Ascending aorta (tissue), 2 donors: ENCODE results near the gene CGB7. TPM values are rescaled to one million over a fixed set of nuclear protein-coding genes. Genes with fewer than 3 reads are reported as not detected.
"Not testable (repeated sequence)": the region's sequence is repeated elsewhere in the genome, so short reads cannot be mapped to it uniquely, and the experiment has no call there.

Source experiments
- DNase-seq, 2 donors: peaks; one replicate each; pipeline ENCODE4 v3.0.0-alpha.2; 2019; ENCODE audit warnings: low spot score in 2 of 2
- H3K27ac ChIP-seq, 2 donors: fragments of 200-600 bp; sonication (generic); one replicate each; pipeline ENCODE4 v1.5.1; 2016 to 2017; ENCODE audit warnings: mild to moderate bottlenecking in 1 of 2
- H3K27me3 ChIP-seq: fragments of 200-600 bp; sonication (generic); one replicate; pipeline ENCODE4 v1.5.1; 2017
- H3K36me3 ChIP-seq, 2 donors: fragments of 200-600 bp; sonication (generic); one replicate each; pipeline ENCODE4 v1.5.1; 2016
- H3K4me1 ChIP-seq, 2 donors: fragments of 200-600 bp; sonication (generic); one replicate each; pipeline ENCODE4 v1.5.1; 2016 to 2017; ENCODE audit warnings: mild to moderate bottlenecking in 1 of 2
- H3K4me3 ChIP-seq, 2 donors: fragments of 200-600 bp; sonication (generic); one replicate each; pipeline ENCODE4 v1.5.1; 2016 to 2017; ENCODE audit warnings: mild to moderate bottlenecking in 1 of 2
- H3K9me3 ChIP-seq, 2 donors: fragments of 200-600 bp; sonication (generic); one replicate each; pipeline ENCODE4 v1.5.1; 2016
- CTCF ChIP-seq, 3 experiments: fragments of 200-600 bp in 2 of 3; fragments of 450-650 bp in 1 of 3; sonication (generic) in 2 of 3; IDR thresholded peaks; one replicate each; pipeline ENCODE4 v1.5.1; 2016 to 2019; ENCODE audit warnings: antibody characterized with exemption in 3 of 3, mild to moderate bottlenecking in 1 of 3, moderate library complexity in 1 of 3
- intact Hi-C: fragments of 100-400 bp; cut with DNase I; formaldehyde crosslinking; loops from one replicate; pipeline ENCODE4 v1.15.1; 2023
- total RNA-seq: library from RNA; depleted of rRNA; stranded (reverse); fragments of >200 nt; gene quantifications from one replicate; pipeline ENCODE4 v1.1.0, GENCODE V29; 2016

Gene CGB7
- total RNA-seq, 1 donor from 2014 or later, result 10.2 TPM

DNA sequence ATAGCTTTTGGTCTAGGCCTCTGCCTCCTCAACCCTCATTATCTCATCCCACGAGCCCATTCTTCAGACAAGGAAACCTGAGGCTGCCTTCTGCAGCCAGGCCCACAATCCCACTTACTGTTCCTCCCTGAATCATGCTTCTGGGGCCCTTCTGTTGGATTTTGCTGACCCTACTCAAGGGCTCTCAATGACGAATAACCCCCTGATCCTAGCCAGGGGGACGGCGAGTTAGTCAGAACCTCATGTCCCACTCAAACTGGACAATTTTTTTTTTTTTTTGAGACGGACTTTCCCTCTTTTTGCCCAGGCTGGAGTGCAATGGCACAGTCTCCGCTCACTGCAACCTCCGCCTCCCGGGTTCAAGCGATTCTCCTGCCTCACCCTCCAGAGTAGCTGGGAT lies 35.4 kb downstream of the CGB7 start:
- Histone ChIP-seq H3K4me1 (peaks cover 8 to 18% of the 10 kb centered on the region in 2 donors), H3K27ac (no peak overlapping the region), H3K27me3 (peaks cover 9% of the 10 kb centered on the region), H3K4me3 (no peak overlapping the region), H3K9me3 (no peaks in the 10 kb centered on the region), H3K36me3 (no peaks in the 10 kb centered on the region)
- DNase-seq, result no peak
- intact Hi-C loops, result no loop called here
- TF ChIP-seq CTCF (IDR thresholded peaks at IDR 0.05), result no peak

DNA sequence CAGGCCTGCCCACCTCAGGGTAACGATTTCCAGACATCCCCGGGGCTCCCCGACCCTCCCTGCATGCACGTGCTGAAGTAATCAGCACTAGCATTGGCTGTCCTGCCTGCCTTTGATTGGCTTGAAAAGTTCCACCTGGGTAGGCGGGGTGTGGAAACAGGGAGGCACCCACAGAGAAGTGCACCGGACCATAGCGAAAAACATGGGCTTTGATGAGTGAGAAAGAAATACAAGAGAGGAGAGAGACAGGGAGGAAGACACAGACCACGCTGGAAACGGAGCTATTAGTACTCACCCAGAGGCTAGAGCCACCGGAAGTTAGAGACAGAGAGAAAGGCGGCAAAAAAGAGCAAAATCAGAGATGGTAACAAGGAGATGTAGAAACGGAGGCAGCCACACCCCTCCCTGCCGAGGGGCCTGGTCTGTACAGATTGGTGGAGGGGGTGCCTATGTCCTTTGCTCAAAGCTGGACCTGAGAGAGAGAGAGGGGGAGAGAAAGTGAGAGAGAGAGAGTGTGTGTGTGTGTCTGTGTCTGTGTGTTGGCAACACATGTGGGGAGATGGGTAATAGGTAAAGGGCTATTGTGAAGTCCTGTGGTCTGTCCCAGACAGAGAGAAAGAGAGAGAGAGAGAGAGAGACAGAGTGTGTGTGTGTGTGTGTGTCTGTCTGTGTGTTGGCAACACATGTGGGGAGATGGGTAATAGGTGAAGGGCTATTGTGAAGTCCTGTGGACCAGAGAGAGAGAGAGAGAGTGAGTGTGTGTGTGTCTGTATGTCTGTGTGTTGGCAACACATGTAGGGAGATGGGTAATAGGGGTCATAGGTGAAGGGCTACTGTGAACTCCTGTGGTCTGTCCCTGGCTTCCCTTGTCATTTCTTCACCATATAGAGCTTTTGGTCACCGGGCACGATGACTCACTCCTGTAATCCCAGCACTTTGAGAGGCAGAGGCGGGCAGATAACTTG lies 36.3 kb downstream of the CGB7 start:
- intact Hi-C loops, result no loop called here
- Histone ChIP-seq H3K36me3 (peaks cover 0 to 2% of the 10 kb centered on the region in 2 donors), H3K27ac (no peak overlapping the region), H3K4me1 (peaks cover 8 to 18% of the 10 kb centered on the region in 2 donors), H3K27me3 (peaks cover 9% of the 10 kb centered on the region), H3K9me3 (no peaks in the 10 kb centered on the region), H3K4me3 (no peak overlapping the region)
- TF ChIP-seq CTCF (IDR thresholded peaks at IDR 0.05), result no peak
- no peak for DNase-seq

DNA sequence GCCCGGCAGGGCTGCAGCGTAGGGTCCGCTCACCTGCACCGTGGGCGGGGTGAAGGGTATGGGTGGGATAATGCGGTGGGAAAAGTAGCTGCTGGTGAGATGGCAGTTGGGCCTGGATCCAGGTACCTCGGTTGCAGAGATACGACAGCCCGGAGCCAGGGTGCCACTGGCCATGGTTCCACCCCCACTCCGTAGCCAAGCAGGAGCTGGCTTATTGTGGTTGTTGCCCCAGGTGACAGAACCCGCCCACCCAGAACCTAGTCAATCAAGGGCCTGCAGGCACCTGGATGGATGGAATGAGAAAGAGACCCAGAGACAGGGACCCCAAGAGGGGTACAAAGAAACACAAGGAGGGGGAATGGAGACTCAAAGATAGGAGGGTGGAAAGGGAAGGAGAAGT lies 37.2 kb downstream of the CGB7 start:
- Histone ChIP-seq H3K27me3 (peaks cover 9% of the 10 kb centered on the region), H3K4me1 (peaks cover 8 to 18% of the 10 kb centered on the region in 2 donors), H3K27ac (no peak overlapping the region), H3K36me3 (peaks cover 3 to 9% of the 10 kb centered on the region in 2 donors), H3K4me3 (no peak overlapping the region), H3K9me3 (no peaks in the 10 kb centered on the region)
- TF ChIP-seq CTCF (IDR thresholded peaks at IDR 0.05), result no peak
- intact Hi-C loops, result no loop called here
- no peak for DNase-seq

DNA sequence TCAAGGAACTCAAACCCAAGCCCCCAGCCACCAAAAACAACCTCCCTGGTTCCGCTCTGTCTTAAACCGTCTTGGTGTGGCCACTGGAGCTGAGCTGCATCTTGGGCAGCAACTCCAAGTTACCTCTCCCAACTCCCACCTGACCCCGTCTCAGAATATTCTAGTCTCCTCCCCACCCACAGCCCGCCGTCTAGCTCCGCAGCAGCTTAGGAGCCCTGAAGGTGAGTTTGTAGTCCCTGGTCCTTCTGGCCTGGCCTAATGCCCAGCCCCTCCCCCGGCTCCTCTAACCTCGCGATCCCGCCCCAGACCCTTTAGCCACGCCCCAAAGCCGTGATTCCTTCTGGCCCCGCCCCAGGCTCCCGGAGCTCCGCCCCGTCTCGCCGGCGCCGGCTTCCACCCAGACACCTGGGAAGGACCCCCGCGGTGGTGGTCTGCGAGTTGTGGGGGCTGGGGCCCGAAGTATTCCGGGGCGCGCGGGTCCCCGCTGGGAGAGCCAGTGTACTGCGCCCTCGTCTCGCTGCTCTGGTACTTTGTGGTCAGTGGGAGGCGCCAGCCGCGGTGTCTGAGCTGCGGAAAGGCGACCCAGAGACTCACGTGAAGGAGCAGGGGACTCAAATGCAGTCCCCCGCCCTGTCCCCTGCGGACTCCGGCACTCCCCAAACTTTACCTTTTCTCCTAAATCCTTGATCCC lies 38.2 kb downstream of the CGB7 start:
- intact Hi-C loops, result no loop called here
- Histone ChIP-seq H3K9me3 (no peaks in the 10 kb centered on the region), H3K4me1 (peaks cover 8 to 18% of the 10 kb centered on the region in 2 donors), H3K27ac (no peak overlapping the region), H3K4me3 (peak overlapping the region; percentile 56 to 65), H3K36me3 (peaks cover 9 to 19% of the 10 kb centered on the region in 2 donors), H3K27me3 (peaks cover 9% of the 10 kb centered on the region)
- peak in 1 of 2 donors; percentile 71 for DNase-seq
- peak in 1 of 3 experiments; percentile 6 for TF ChIP-seq CTCF (IDR thresholded peaks at IDR 0.05)

GRCh38 chr19:49018388-49019241 lies 38.9 kb downstream of the CGB7 start:
- peak overlapping the region; percentile 56 to 65 for H3K4me3 ChIP-seq
- intact Hi-C loops, H3K27ac ChIP-seq, DNase-seq, H3K27me3 ChIP-seq, H3K9me3 ChIP-seq: not testable (repeated sequence)
- peaks cover 8 to 18% of the 10 kb centered on the region in 2 donors for H3K4me1 ChIP-seq
- peaks cover 13 to 24% of the 10 kb centered on the region in 2 donors for H3K36me3 ChIP-seq
